GM12878 (cell line): ENCODE measurements around the gene CCDC27. TPM values are rescaled to one million over a fixed set of nuclear protein-coding genes. Genes with fewer than 3 reads are reported as not detected.

Source experiments
- ATAC-seq: fragments of 200-7000 bp; cut with Tn5 transposase; 3 replicates; pipeline ENCODE4 v1.9.1; 2020; ENCODE audit warnings: mild to moderate bottlenecking, moderate library complexity
- BruUV-seq: library from RNA; stranded (reverse); fragments of 400-500 nt; replicated peaks from 2 replicates; lab custom pipeline; 2021; lab: Mats Ljungman, UMichigan
- CTCF ChIA-PET: fragments of 300-600 bp; sonication (Branson Sonifier 250); formaldehyde crosslinking; extraction: SDS; loops from one replicate; lab custom pipeline; 2021; ENCODE audit warnings: inconsistent platforms; lab: Yijun Ruan, JAX
- POLR2A ChIA-PET: fragments of 350-600 bp; formaldehyde crosslinking; extraction: SDS; loops from one replicate; lab custom pipeline; 2021; ENCODE audit warnings: inconsistent platforms; lab: Charles Lee
- RAD21 ChIA-PET: fragments of 300-600 bp; sonication (Branson Sonifier 250); formaldehyde crosslinking; loops from one replicate; lab custom pipeline; 2023; ENCODE audit warnings: antibody characterized with exemption; ENCODE audit not compliant: unreplicated experiment; lab: Charles Lee
- SMC1A ChIA-PET: fragments of 300-600 bp; sonication (Branson Sonifier 250); formaldehyde crosslinking; loops from one replicate; lab custom pipeline; 2023; ENCODE audit not compliant: unreplicated experiment, uncharacterized antibody; lab: Charles Lee
- DNase-seq: peaks from one replicate; pipeline ENCODE4 v3.0.0-alpha.2; 2011; ENCODE audit warnings: low read depth, low spot score
- FAIRE-seq: peaks from 3 replicates; lab custom pipeline; 2011; peaks lifted over from hg19 to GRCh38; lab: Jason Lieb, UNC
- H2AFZ ChIP-seq: 2 replicates; pipeline ENCODE4 v1.6.0; 2011; ENCODE audit warnings: low read depth, low read length, control low read depth; ENCODE audit not compliant: control insufficient read depth
- H3K27ac ChIP-seq: 2 replicates; pipeline ENCODE4 v1.5.1; 2011; ENCODE audit warnings: control low read depth; ENCODE audit not compliant: control insufficient read depth, insufficient read depth
- H3K27me3 ChIP-seq, 2 experiments: replicated peaks in 1 of 2; 2 replicates each; pipeline versions ENCODE4 v1.6.0 to v1.6.1; 2011; ENCODE audit warnings: low read length in 1 of 2; ENCODE audit not compliant: control insufficient read depth in 2 of 2, insufficient read depth in 2 of 2
- H3K36me3 ChIP-seq, 2 experiments: 2 replicates each; pipeline ENCODE4 v1.5.1; 2011; ENCODE audit warnings: low read length in 1 of 2; ENCODE audit not compliant: control insufficient read depth in 2 of 2, insufficient read depth in 2 of 2
- H3K4me1 ChIP-seq: 2 replicates; pipeline ENCODE4 v1.6.1; 2011; ENCODE audit warnings: mild to moderate bottlenecking, low read length, moderate library complexity, mixed read lengths; ENCODE audit not compliant: control insufficient read depth, insufficient read depth
- H3K4me2 ChIP-seq: 2 replicates; pipeline ENCODE4 v1.6.0; 2011; ENCODE audit warnings: control low read depth; ENCODE audit not compliant: control insufficient read depth, insufficient read depth
- H3K4me3 ChIP-seq: fragments of 200-600 bp; sonication (generic); 2 replicates; pipeline ENCODE4 v1.5.1; 2016
- H3K79me2 ChIP-seq: 2 replicates; pipeline ENCODE4 v1.6.0; 2011; ENCODE audit warnings: low read length; ENCODE audit not compliant: control insufficient read depth, insufficient read depth
- H3K9ac ChIP-seq: 2 replicates; pipeline ENCODE4 v1.8.0; 2011; ENCODE audit warnings: low read length, control low read depth, mixed read lengths; ENCODE audit not compliant: control insufficient read depth, insufficient read depth
- H3K9me3 ChIP-seq: replicated peaks from 3 replicates; pipeline ENCODE4 v1.5.1; 2011; ENCODE audit warnings: mild to moderate bottlenecking, low read length; ENCODE audit not compliant: control insufficient read depth, insufficient read depth
- H4K20me1 ChIP-seq: 2 replicates; pipeline ENCODE4 v1.6.0; 2011; ENCODE audit not compliant: control insufficient read depth, insufficient read depth
- CHD4 ChIP-seq: fragments of 200-600 bp; sonication (generic); IDR thresholded peaks from 2 replicates; pipeline ENCODE4 v1.6.1; 2016; ENCODE audit warnings: mild to moderate bottlenecking
- CREM ChIP-seq: IDR thresholded peaks from 2 replicates; pipeline ENCODE4 v1.6.1; 2014; ENCODE audit warnings: antibody characterized with exemption, low read depth
- DPF2 ChIP-seq: fragments of 450-650 bp; IDR thresholded peaks from 2 replicates; pipeline ENCODE4 v1.6.1; 2017; ENCODE audit warnings: mild to moderate bottlenecking
- EP300 ChIP-seq, 2 experiments: fragments of 150-350 bp in 1 of 2; IDR thresholded peaks; 2 replicates each; pipeline ENCODE4 v1.6.1; 2011 to 2012; ENCODE audit warnings: low read depth in 2 of 2, low read length in 2 of 2, borderline replicate concordance in 1 of 2, improper control_type of control experiment in 1 of 2, inconsistent platforms in 1 of 2; ENCODE audit not compliant: control insufficient read depth in 1 of 2
- ESRRA ChIP-seq: IDR thresholded peaks from 2 replicates; pipeline ENCODE4 v1.6.1; 2012; ENCODE audit warnings: mild to moderate bottlenecking, low read length, improper control_type of control experiment
- FOS ChIP-seq: IDR thresholded peaks from 3 replicates; pipeline ENCODE4 v1.6.1; 2011; ENCODE audit warnings: borderline replicate concordance; ENCODE audit not compliant: insufficient read length; ENCODE audit errors: extremely low read depth
- GABPA ChIP-seq: IDR thresholded peaks from 2 replicates; pipeline ENCODE4 v1.6.1; 2014; ENCODE audit warnings: antibody characterized with exemption, low read depth, mild to moderate bottlenecking, inconsistent platforms
- HDAC2 ChIP-seq: fragments of 200-600 bp; sonication (generic); IDR thresholded peaks from 2 replicates; pipeline ENCODE4 v1.6.1; 2017
- MTA2 ChIP-seq: fragments of 450-650 bp; IDR thresholded peaks from 2 replicates; pipeline ENCODE4 v1.6.1; 2016; ENCODE audit warnings: low read depth, mild to moderate bottlenecking, moderate library complexity
- MXI1 ChIP-seq: fragments of 150-350 bp; IDR thresholded peaks from 2 replicates; pipeline ENCODE4 v1.6.1; 2011; ENCODE audit warnings: low read depth, mild to moderate bottlenecking, inconsistent platforms, low read length, improper control_type of control experiment
- NFYB ChIP-seq: IDR thresholded peaks from 2 replicates; pipeline ENCODE4 v1.6.1; 2011; ENCODE audit warnings: low read depth, mild to moderate bottlenecking, low read length, improper control_type of control experiment, moderate library complexity; ENCODE audit not compliant: insufficient read depth
- RAD21 ChIP-seq: IDR thresholded peaks from 2 replicates; pipeline ENCODE4 v1.6.1; 2011; ENCODE audit warnings: mild to moderate bottlenecking, low read depth, low read length, moderate library complexity; ENCODE audit not compliant: insufficient read depth
- SIN3A ChIP-seq: IDR thresholded peaks from 2 replicates; pipeline ENCODE4 v1.6.1; 2012; ENCODE audit warnings: low read depth, low read length, improper control_type of control experiment
- SMARCA5 ChIP-seq: fragments of 450-650 bp; IDR thresholded peaks from 2 replicates; pipeline ENCODE4 v1.6.1; 2017; ENCODE audit warnings: mild to moderate bottlenecking
- SPI1 ChIP-seq: IDR thresholded peaks from 2 replicates; pipeline ENCODE4 v1.6.1; 2011; ENCODE audit warnings: low read depth, mild to moderate bottlenecking, low read length, moderate library complexity, borderline replicate concordance; ENCODE audit not compliant: insufficient read depth
- SREBF1 ChIP-seq: IDR thresholded peaks from 2 replicates; pipeline ENCODE4 v1.6.1; 2012; ENCODE audit warnings: mild to moderate bottlenecking, low read length
- TBL1XR1 ChIP-seq: IDR thresholded peaks from 2 replicates; pipeline ENCODE4 v1.6.1; 2012; ENCODE audit warnings: low read depth, low read length, improper control_type of control experiment
- USF2 ChIP-seq: IDR thresholded peaks from 2 replicates; pipeline ENCODE4 v1.6.1; 2011; ENCODE audit warnings: low read depth, low read length, improper control_type of control experiment, borderline replicate concordance
- YY1 ChIP-seq: IDR thresholded peaks from 2 replicates; pipeline ENCODE4 v1.6.1; 2011; ENCODE audit warnings: low read depth, mild to moderate bottlenecking, low read length
- ZBED1 ChIP-seq: IDR thresholded peaks from 2 replicates; pipeline ENCODE4 v1.6.1; 2016; ENCODE audit warnings: borderline replicate concordance
- ZNF622 ChIP-seq: fragments of 450-650 bp; IDR thresholded peaks from 2 replicates; pipeline ENCODE4 v1.6.1; 2017; ENCODE audit warnings: mild to moderate bottlenecking, inconsistent platforms
- WGBS: methylation state at CpG from one replicate; pipeline ENCODE4 v1.1.6; 2016; ENCODE audit warnings: low lambda C conversion rate; ENCODE audit not compliant: insufficient replicate concordance, insufficient coverage; ENCODE audit errors: missing lambda C conversion rate; 5-methylcytosine and 5-hydroxymethylcytosine counted together
- in situ Hi-C: fragments of 300-500 bp; cut with MboI; formaldehyde crosslinking; loops from 9 replicates; pipeline ENCODE4 v1.14.3; 2018; ENCODE audit warnings: mixed read lengths
- intact Hi-C: fragments of 100-400 bp; cut with micrococcal nuclease; formaldehyde crosslinking; loops from one replicate; pipeline ENCODE4 v1.14.2; 2022; ENCODE audit not compliant: unreplicated experiment
- polyA plus RNA-seq, 11 experiments: library from polyadenylated mRNA; depleted of rRNA in 4 of 11; unstranded in 6 of 11; stranded (reverse) in 5 of 11; fragments of >200 nt; fragmentation: Nextera tagmentation in 4 of 11; fragmentation: Illumina TruSeq in 1 of 11; extraction: Ambion mirVana in 4 of 11; extraction: Trizol in 1 of 11; gene quantifications; 1 replicate in 1 of 11; 2 replicates in 10 of 11; pipeline versions ENCODE4 v1.2.1 to v1.2.3, GENCODE V29; 2011 to 2016; ENCODE audit warnings: inconsistent platforms in 2 of 11, missing spikeins in 2 of 11, low read depth in 1 of 11
- total RNA-seq, 4 experiments: library from RNA; depleted of rRNA in 3 of 4; stranded (reverse); fragments of >200 nt in 3 of 4; fragmentation: Illumina TruSeq in 1 of 4; extraction: Trizol in 1 of 4; gene quantifications; 2 replicates each; pipeline versions ENCODE4 v1.2.1 to v1.2.3, GENCODE V29; 2013 to 2021
- TF ChIP-seq, protein P1 (sequence below): fragments of 450-650 bp; IDR thresholded peaks from 2 replicates; pipeline ENCODE4 v1.6.1; 2017; ENCODE audit warnings: mild to moderate bottlenecking
- TF ChIP-seq, protein P2 (sequence below): fragments of 450-650 bp; IDR thresholded peaks from 2 replicates; pipeline ENCODE4 v1.6.1; 2014; ENCODE audit warnings: mild to moderate bottlenecking

CCDC27 gene
- total and polyA plus RNA-seq, 10 of the 15 experiments (the other 5 are each of a cell fraction or from before 2014, with no cell fraction given): 0.05 TPM; not detected in 9

GRCh38 chr1:3785456-3786157 is 33.4 kb downstream of the CCDC27 start:
- DNase-seq: no peak
- no TSS peak for BruUV-seq
- in situ Hi-C loops (no loop called here), intact Hi-C loops (no loop called here)
- WGBS: 93% methylated on average over 13 of the region's 14 CpGs
- no peaks in the 10 kb centered on the region for H3K9me3 ChIP-seq
- no peaks in the 10 kb centered on the region for H4K20me1 ChIP-seq
- no peak overlapping the region for H2AFZ ChIP-seq
- CTCF ChIA-PET: interaction anchor here (2.7 kb wide), 1 partner anchor 10 kb away, joined by 6 read pairs; no protein-coding TSS in a partner anchor
- no peak overlapping the region for H3K4me3 ChIP-seq
- H3K27me3 ChIP-seq: no peaks in the 10 kb centered on the region
- RAD21 ChIA-PET: no interaction called here
- peaks cover 3% of the 10 kb centered on the region for H3K79me2 ChIP-seq
- H3K27ac ChIP-seq: no peak overlapping the region
- ATAC-seq: no peak
- SMC1A ChIA-PET: interaction anchor here (0.7 kb wide), 1 partner anchor 74 kb away, joined by 3 read pairs; no protein-coding TSS in a partner anchor
- FAIRE-seq: no peak
- H3K4me1 ChIP-seq: peaks cover 14% of the 10 kb centered on the region
- peaks cover 22 to 25% of the 10 kb centered on the region in 2 experiments for H3K36me3 ChIP-seq
- H3K9ac ChIP-seq: no peak overlapping the region
- no peak overlapping the region for H3K4me2 ChIP-seq
- POLR2A ChIA-PET: no interaction called here
- TF ChIP-seq, protein P1, sequence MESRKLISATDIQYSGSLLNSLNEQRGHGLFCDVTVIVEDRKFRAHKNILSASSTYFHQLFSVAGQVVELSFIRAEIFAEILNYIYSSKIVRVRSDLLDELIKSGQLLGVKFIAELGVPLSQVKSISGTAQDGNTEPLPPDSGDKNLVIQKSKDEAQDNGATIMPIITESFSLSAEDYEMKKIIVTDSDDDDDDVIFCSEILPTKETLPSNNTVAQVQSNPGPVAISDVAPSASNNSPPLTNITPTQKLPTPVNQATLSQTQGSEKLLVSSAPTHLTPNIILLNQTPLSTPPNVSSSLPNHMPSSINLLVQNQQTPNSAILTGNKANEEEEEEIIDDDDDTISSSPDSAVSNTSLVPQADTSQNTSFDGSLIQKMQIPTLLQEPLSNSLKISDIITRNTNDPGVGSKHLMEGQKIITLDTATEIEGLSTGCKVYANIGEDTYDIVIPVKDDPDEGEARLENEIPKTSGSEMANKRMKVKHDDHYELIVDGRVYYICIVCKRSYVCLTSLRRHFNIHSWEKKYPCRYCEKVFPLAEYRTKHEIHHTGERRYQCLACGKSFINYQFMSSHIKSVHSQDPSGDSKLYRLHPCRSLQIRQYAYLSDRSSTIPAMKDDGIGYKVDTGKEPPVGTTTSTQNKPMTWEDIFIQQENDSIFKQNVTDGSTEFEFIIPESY: peak; percentile 94
- TF ChIP-seq HDAC2 (no peak), USF2 (no peak), YY1 (0 out of 2 replicates have a peak, but pooled peaks have one; percentile 14), SMARCA5 (no peak), SPI1 (no peak), GABPA (no peak), CREM (no peak), ZBED1 (no peak), MTA2 (no peak), ESRRA (no peak), CHD4 (no peak), SIN3A (no peak), NFYB (no peak), FOS (no peak), ZNF622 (no peak), SREBF1 (no peak), RAD21 (peak; percentile 76), DPF2 (no peak), TBL1XR1 (no peak), MXI1 (no peak), EP300 (IDR thresholded peaks at IDR 0.05; ENCODE audit: borderline replicate concordance in 1 of 2, control insufficient read depth in 1 of 2, low read depth in 2 of 2, low read length in 2 of 2) (no peak)
- TF ChIP-seq, protein P2, sequence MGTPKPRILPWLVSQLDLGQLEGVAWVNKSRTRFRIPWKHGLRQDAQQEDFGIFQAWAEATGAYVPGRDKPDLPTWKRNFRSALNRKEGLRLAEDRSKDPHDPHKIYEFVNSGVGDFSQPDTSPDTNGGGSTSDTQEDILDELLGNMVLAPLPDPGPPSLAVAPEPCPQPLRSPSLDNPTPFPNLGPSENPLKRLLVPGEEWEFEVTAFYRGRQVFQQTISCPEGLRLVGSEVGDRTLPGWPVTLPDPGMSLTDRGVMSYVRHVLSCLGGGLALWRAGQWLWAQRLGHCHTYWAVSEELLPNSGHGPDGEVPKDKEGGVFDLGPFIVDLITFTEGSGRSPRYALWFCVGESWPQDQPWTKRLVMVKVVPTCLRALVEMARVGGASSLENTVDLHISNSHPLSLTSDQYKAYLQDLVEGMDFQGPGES: no peak
